ENCODE results near the gene TGFB2.

GRCh38 chr1:218330043-218330623 lies 15.0 kb upstream of the TGFB2 start:
- peak in 3 of 7 experiments; percentile 59 to 70 (median 67) for TF ChIP-seq CTCF (IDR thresholded peaks at IDR 0.05)
- TF ChIP-seq POLR2A (IDR thresholded peaks at IDR 0.05): no peak
- no peak for TF ChIP-seq POLR2AphosphoS5 (IDR thresholded peaks at IDR 0.05)
- TF ChIP-seq EP300 (IDR thresholded peaks at IDR 0.05): no peak

Measured in stomach (tissue), 4 donors.